IMR-90 (cell line): ENCODE data around the gene ACSF2. TPM values are rescaled to one million over a fixed set of nuclear protein-coding genes. Genes with fewer than 3 reads are reported as not detected.

Experiments used
- ATAC-seq: fragments of 200-7000 bp; cut with Tn5 transposase; 2 replicates; pipeline ENCODE4 v1.9.1; 2020; ENCODE audit warnings: low read depth, mild to moderate bottlenecking, moderate library complexity
- BruUV-seq: library from RNA; stranded (reverse); fragments of 400-500 nt; replicated peaks from 2 replicates; lab custom pipeline; 2021; lab: Mats Ljungman, UMichigan
- CTCF ChIA-PET: fragments of 300-600 bp; formaldehyde crosslinking; extraction: SDS; loops from one replicate; lab custom pipeline; 2021; ENCODE audit warnings: antibody characterized with exemption; lab: Yijun Ruan, JAX
- POLR2A ChIA-PET: fragments of 300-600 bp; sonication (Branson Sonifier 250); formaldehyde crosslinking; loops from one replicate; lab custom pipeline; 2022; ENCODE audit warnings: antibody characterized with exemption; ENCODE audit not compliant: unreplicated experiment; lab: Charles Lee
- DNase-seq: peaks from one replicate; pipeline ENCODE4 v3.0.0; 2013
- H2AFZ ChIP-seq: replicated peaks from 2 replicates; pipeline ENCODE3; 2013; ENCODE audit warnings: low read length, mild to moderate bottlenecking; ENCODE audit not compliant: poor library complexity
- H2AK5ac ChIP-seq: 2 replicates; pipeline ENCODE4 v1.6.1; 2013; ENCODE audit warnings: low read depth, low read length, inconsistent platforms
- H2AK9ac ChIP-seq: replicated peaks from 2 replicates; pipeline ENCODE3; 2013; ENCODE audit warnings: mild to moderate bottlenecking, low read depth, low read length, moderate library complexity; ENCODE audit not compliant: poor library complexity
- H2BK120ac ChIP-seq: 2 replicates; pipeline ENCODE4 v1.6.1; 2013; ENCODE audit warnings: low read depth, low read length, inconsistent platforms
- H2BK15ac ChIP-seq: 3 replicates; pipeline ENCODE4 v1.6.1; 2013; ENCODE audit warnings: low read depth, low read length, inconsistent platforms
- H2BK20ac ChIP-seq: 2 replicates; pipeline ENCODE4 v1.6.1; 2013; ENCODE audit warnings: low read depth, mild to moderate bottlenecking, inconsistent platforms, low read length, moderate library complexity
- H2BK5ac ChIP-seq: 2 replicates; pipeline ENCODE4 v1.6.1; 2013; ENCODE audit warnings: mild to moderate bottlenecking, low read depth, low read length, inconsistent platforms; ENCODE audit not compliant: poor library complexity, severe bottlenecking
- H3K14ac ChIP-seq: replicated peaks from 2 replicates; pipeline ENCODE4 v1.6.1; 2013; ENCODE audit warnings: low read depth, low read length, inconsistent platforms
- H3K18ac ChIP-seq: 2 replicates; pipeline ENCODE4 v1.6.1; 2013; ENCODE audit warnings: low read depth, low read length, control low read depth
- H3K23ac ChIP-seq: 2 replicates; pipeline ENCODE4 v1.6.1; 2013; ENCODE audit warnings: low read depth, low read length, inconsistent platforms
- H3K27ac ChIP-seq: 2 replicates; pipeline ENCODE4 v1.5.1; 2013; ENCODE audit warnings: mild to moderate bottlenecking, control low read depth, low read length; ENCODE audit not compliant: insufficient read depth
- H3K27me3 ChIP-seq: 2 replicates; pipeline ENCODE4 v1.6.1; 2013; ENCODE audit warnings: low read length; ENCODE audit not compliant: control insufficient read depth, insufficient read depth
- H3K36me3 ChIP-seq: 2 replicates; pipeline ENCODE4 v1.6.1; 2013; ENCODE audit warnings: low read length, mixed read lengths; ENCODE audit not compliant: control insufficient read depth, insufficient read depth
- H3K4ac ChIP-seq: 2 replicates; pipeline ENCODE4 v1.6.1; 2013; ENCODE audit warnings: low read depth, low read length, inconsistent platforms
- H3K4me1 ChIP-seq: 2 replicates; pipeline ENCODE4 v1.6.1; 2013; ENCODE audit warnings: low read length, mixed read lengths; ENCODE audit not compliant: control insufficient read depth, insufficient read depth
- H3K4me2 ChIP-seq: 2 replicates; pipeline ENCODE4 v1.6.1; 2013; ENCODE audit warnings: low read depth, mild to moderate bottlenecking, control low read depth, low read length, moderate library complexity
- H3K4me3 ChIP-seq: 2 replicates; pipeline ENCODE4 v1.5.1; 2013; ENCODE audit warnings: low read depth, mild to moderate bottlenecking, control low read depth, low read length, moderate library complexity; ENCODE audit not compliant: insufficient read depth
- H3K56ac ChIP-seq: 2 replicates; pipeline ENCODE4 v1.6.1; 2013; ENCODE audit warnings: low read length, inconsistent platforms; ENCODE audit not compliant: insufficient read depth; ENCODE audit errors: extremely low read depth
- H3K79me1 ChIP-seq, 2 experiments: 2 replicates each; pipeline ENCODE4 v1.6.1; 2013; ENCODE audit warnings: low read length in 2 of 2, inconsistent platforms in 1 of 2, low read depth in 1 of 2
- H3K9ac ChIP-seq: 2 replicates; pipeline ENCODE4 v1.6.1; 2013; ENCODE audit warnings: low read depth, low read length, control low read depth
- H3K9me1 ChIP-seq: 2 replicates; pipeline ENCODE4 v1.6.1; 2013; ENCODE audit warnings: low read length, inconsistent platforms; ENCODE audit not compliant: insufficient read depth
- H3K9me3 ChIP-seq: 2 replicates; pipeline ENCODE4 v1.6.1; 2013; ENCODE audit warnings: low read length; ENCODE audit not compliant: control insufficient read depth, insufficient read depth
- H4K20me1 ChIP-seq: 2 replicates; pipeline ENCODE4 v1.6.1; 2013; ENCODE audit warnings: low read length, inconsistent platforms; ENCODE audit not compliant: insufficient read depth
- H4K5ac ChIP-seq: 2 replicates; pipeline ENCODE4 v1.6.1; 2013; ENCODE audit warnings: mild to moderate bottlenecking, low read depth, low read length, control low read depth
- H4K8ac ChIP-seq, 2 experiments: 2 replicates each; pipeline ENCODE4 v1.6.1; 2013; ENCODE audit warnings: low read depth in 2 of 2, low read length in 2 of 2, control low read depth in 1 of 2, inconsistent platforms in 1 of 2
- H4K91ac ChIP-seq: 2 replicates; pipeline ENCODE4 v1.6.1; 2013; ENCODE audit warnings: low read depth, low read length, inconsistent platforms; ENCODE audit not compliant: insufficient read depth
- FOS ChIP-seq: fragments of 150-350 bp; IDR thresholded peaks from 2 replicates; pipeline ENCODE4 v1.6.1; 2016; ENCODE audit warnings: low read depth, low read length
- MAFK ChIP-seq: IDR thresholded peaks from 2 replicates; pipeline ENCODE4 v1.6.1; 2012; ENCODE audit warnings: low read depth, low read length, improper control_type of control experiment
- POLR2A ChIP-seq: IDR thresholded peaks from 2 replicates; pipeline ENCODE4 v1.6.1; 2012; ENCODE audit warnings: mild to moderate bottlenecking, low read depth, low read length
- RFX5 ChIP-seq: IDR thresholded peaks from 2 replicates; pipeline ENCODE4 v1.8.0; 2012; ENCODE audit warnings: low read depth, mild to moderate bottlenecking, low read length, moderate library complexity
- USF2 ChIP-seq: fragments of 150-350 bp; IDR thresholded peaks from 2 replicates; pipeline ENCODE4 v1.6.1; 2017; ENCODE audit warnings: mild to moderate bottlenecking, antibody characterized with exemption, low read length, low read depth
- WGBS, 2 experiments: methylation state at CpG; one replicate each; pipeline versions ENCODE4 v1.1.5 to v1.1.7; 2013; ENCODE audit warnings: missing lambda C conversion rate in 2 of 2; ENCODE audit not compliant: insufficient read length in 1 of 2; ENCODE audit errors: extremely low coverage in 2 of 2; 5-methylcytosine and 5-hydroxymethylcytosine counted together
- dilution Hi-C: fragments of 300-500 bp; cut with HindIII; formaldehyde crosslinking; loops from one replicate; pipeline ENCODE4 v1.14.3; 2018; ENCODE audit warnings: low sequenced_read_pairs; ENCODE audit not compliant: unreplicated experiment
- in situ Hi-C: fragments of 300-500 bp; cut with MboI; formaldehyde crosslinking; loops from 3 replicates; pipeline ENCODE4 v1.14.3; 2019; ENCODE audit warnings: low sequenced_read_pairs, inconsistent platforms, mixed read lengths
- intact Hi-C: fragments of 100-400 bp; cut with micrococcal nuclease; formaldehyde crosslinking; loops from 2 replicates; pipeline ENCODE4 v1.10.0; 2022
- polyA plus RNA-seq, 3 experiments: library from polyadenylated mRNA; depleted of rRNA; stranded (reverse); fragments of >200 nt; gene quantifications; 2 replicates each; pipeline ENCODE4 v1.2.3, GENCODE V29; 2012; ENCODE audit warnings: low replicate concordance in 1 of 3
- total RNA-seq: library from RNA; depleted of rRNA; stranded (reverse); fragments of >200 nt; gene quantifications from 2 replicates; pipeline ENCODE4 v1.2.3, GENCODE V29; 2012

Gene ACSF2
- total and polyA plus RNA-seq, 2 of the 4 experiments (the other 2 are of a cell fraction): 18.5 to 27.2 TPM

GRCh38 chr17:50495217-50495823 is 69.3 kb downstream of the ACSF2 start:
- Histone ChIP-seq H2BK120ac (no peak overlapping the region), H4K20me1 (no peaks in the 10 kb centered on the region), H3K14ac (no peak overlapping the region), H3K4me3 (no peak overlapping the region), H3K4ac (no peak overlapping the region), H4K91ac (no peak overlapping the region), H3K9me1 (no peaks in the 10 kb centered on the region), H2BK15ac (no peak overlapping the region), H3K18ac (no peak overlapping the region), H2AK5ac (no peak overlapping the region), H3K9me3 (no peaks in the 10 kb centered on the region), H2AFZ (no peak overlapping the region), H3K79me1 (no peaks in the 10 kb centered on the region), H3K9ac (no peak overlapping the region), H2AK9ac (no peak overlapping the region), H4K8ac (no peak overlapping the region), H3K36me3 (no peaks in the 10 kb centered on the region), H2BK20ac (no peak overlapping the region), H3K56ac (no peak overlapping the region), H3K4me2 (no peak overlapping the region), H3K27me3 (no peaks in the 10 kb centered on the region; the same call in none of the 2 replicates), H3K23ac (no peak overlapping the region), H3K4me1 (no peaks in the 10 kb centered on the region), H3K27ac (no peak overlapping the region), H2BK5ac (no peak overlapping the region), H4K5ac (no peak overlapping the region)
- in situ Hi-C loops (no loop called here), intact Hi-C loops (no loop called here), dilution Hi-C loops (no loop called here)
- ATAC-seq (no peak), DNase-seq (no peak)
- WGBS, 2 experiments: no CpG with 5 or more reads among the region's 8 CpGs
- TF ChIP-seq POLR2A: no peak
- TF ChIP-seq MAFK: no peak
- TF ChIP-seq USF2: no peak
- TF ChIP-seq RFX5: no peak
- TF ChIP-seq FOS: no peak
- CTCF ChIA-PET: no interaction called here
- BruUV-seq: no TSS peak
- POLR2A ChIA-PET: interaction anchor here (0.6 kb wide), 1 partner anchor 98 kb away, joined by 4 read pairs; the partner anchor contains the start of gene LRRC59
